Neural cell (in vitro differentiated cells): ENCODE results near the gene ASCL5. TPM values are rescaled to one million over a fixed set of nuclear protein-coding genes. Genes with fewer than 3 reads are reported as not detected.
A peak's percentile ranks its signal among the peaks of the same experiment; 100 is the strongest.

ENCODE experiments used
- H2AFZ ChIP-seq: fragments of 200-600, 300-800 bp; sonication (generic), shearing (Covaris generic); 2 replicates; pipeline ENCODE4 v1.6.0; 2014; ENCODE audit warnings: low read depth, mild to moderate bottlenecking, antibody characterized with exemption, low read length, moderate library complexity
- H3F3A ChIP-seq: fragments of 200-600 bp; shearing (Covaris generic); 2 replicates; pipeline ENCODE4 v1.6.1; 2016; ENCODE audit warnings: mild to moderate bottlenecking, moderate library complexity, mixed read lengths, antibody characterized with exemption, low read length; ENCODE audit not compliant: insufficient read depth, poor library complexity, severe bottlenecking
- H3K27ac ChIP-seq: fragments of 200-600, 300-800 bp; sonication (generic), shearing (Covaris generic); 2 replicates; pipeline ENCODE4 v1.5.1; 2014; ENCODE audit warnings: mild to moderate bottlenecking, low read length, moderate library complexity
- H3K27me3 ChIP-seq: fragments of 300-800, 200-600 bp; sonication (generic), shearing (Covaris generic); 2 replicates; pipeline ENCODE4 v1.6.0; 2014; ENCODE audit warnings: mild to moderate bottlenecking, low read depth, low read length, moderate library complexity; ENCODE audit not compliant: insufficient read depth
- H3K36me3 ChIP-seq: fragments of 300-800, 200-600 bp; sonication (generic), shearing (Covaris generic); 2 replicates; pipeline ENCODE4 v1.5.1; 2014; ENCODE audit warnings: mild to moderate bottlenecking, antibody characterized with exemption, low read length, moderate library complexity; ENCODE audit not compliant: insufficient read depth
- H3K4me2 ChIP-seq: fragments of 300-800, 200-600 bp; sonication (generic), shearing (Covaris generic); 2 replicates; pipeline ENCODE4 v1.6.0; 2014; ENCODE audit warnings: mild to moderate bottlenecking, low read length
- H3K4me3 ChIP-seq: fragments of 300-800, 200-600 bp; sonication (generic), shearing (Covaris generic); 2 replicates; pipeline ENCODE4 v1.5.1; 2014; ENCODE audit warnings: mild to moderate bottlenecking, low read length, moderate library complexity
- H3K79me2 ChIP-seq: fragments of 200-600 bp; shearing (Covaris generic); replicated peaks from 2 replicates; pipeline ENCODE4 v1.6.0; 2014; ENCODE audit warnings: mild to moderate bottlenecking, low read length, moderate library complexity; ENCODE audit not compliant: insufficient read depth
- H3K9ac ChIP-seq: fragments of 300-800, 200-600 bp; sonication (generic), shearing (Covaris generic); 2 replicates; pipeline ENCODE4 v1.6.1; 2016; ENCODE audit warnings: mild to moderate bottlenecking, low read length, mixed read lengths
- H3K9me2 ChIP-seq: fragments of 200-600 bp; shearing (Covaris generic); 2 replicates; pipeline ENCODE4 v1.6.1; 2016; ENCODE audit warnings: mild to moderate bottlenecking, low read length, mixed read lengths; ENCODE audit not compliant: insufficient read depth
- H3K9me3 ChIP-seq: fragments of 200-600, 300-800 bp; sonication (generic), shearing (Covaris generic); 2 replicates; pipeline ENCODE4 v1.6.1; 2016; ENCODE audit warnings: mild to moderate bottlenecking, mixed run types, low read length, moderate library complexity, mixed read lengths
- H4K20me1 ChIP-seq: fragments of 200-600 bp; shearing (Covaris generic); 2 replicates; pipeline ENCODE4 v1.6.1; 2016; ENCODE audit warnings: mild to moderate bottlenecking, mixed run types; ENCODE audit not compliant: insufficient read depth
- EP300 ChIP-seq: fragments of 450-650 bp; conservative IDR thresholded peaks from 2 replicates; pipeline ENCODE4 v1.6.1; 2014; ENCODE audit warnings: antibody characterized with exemption, mild to moderate bottlenecking, moderate library complexity; ENCODE audit not compliant: poor library complexity, severe bottlenecking
- EZH2 ChIP-seq: fragments of 200-600, 300-800 bp; shearing (Covaris generic), sonication (generic); IDR thresholded peaks from 2 replicates; pipeline ENCODE4 v1.6.1; 2014; ENCODE audit warnings: antibody characterized with exemption, low read length, borderline replicate concordance, mild to moderate bottlenecking; ENCODE audit not compliant: insufficient read depth, poor library complexity, severe bottlenecking
- MXI1 ChIP-seq: fragments of 450-650 bp; conservative IDR thresholded peaks from 2 replicates; pipeline ENCODE4 v1.6.1; 2014; ENCODE audit warnings: antibody characterized with exemption, mild to moderate bottlenecking; ENCODE audit not compliant: poor library complexity, severe bottlenecking
- POLR2AphosphoS5 ChIP-seq: IDR thresholded peaks from 2 replicates; pipeline ENCODE4 v1.6.1; 2012
- RAD21 ChIP-seq: fragments of 450-650 bp; conservative IDR thresholded peaks from 2 replicates; pipeline ENCODE4 v1.6.1; 2014; ENCODE audit warnings: antibody characterized with exemption, mild to moderate bottlenecking, moderate library complexity
- SMC3 ChIP-seq: fragments of 450-650 bp; conservative IDR thresholded peaks from 2 replicates; pipeline ENCODE4 v1.6.1; 2014; ENCODE audit warnings: antibody characterized with exemption, mild to moderate bottlenecking, moderate library complexity; ENCODE audit not compliant: poor library complexity
- TAF1 ChIP-seq: IDR thresholded peaks from 2 replicates; pipeline ENCODE4 v1.6.1; 2012; ENCODE audit warnings: low read depth
- polyA plus RNA-seq: library from polyadenylated mRNA; depleted of rRNA; stranded (reverse); fragments of >200 nt; gene quantifications from 2 replicates; pipeline ENCODE4 v1.2.3, GENCODE V29; 2014
- TF ChIP-seq, protein P1 (sequence below): fragments of 450-650 bp; IDR thresholded peaks from 2 replicates; pipeline ENCODE4 v1.5.1; 2014; ENCODE audit warnings: antibody characterized with exemption, mild to moderate bottlenecking, moderate library complexity; ENCODE audit not compliant: poor library complexity, severe bottlenecking
- TF ChIP-seq, protein P2 (sequence below): IDR thresholded peaks from 2 replicates; pipeline ENCODE4 v1.6.1; 2012; ENCODE audit warnings: borderline replicate concordance

Gene ASCL5
- polyA plus RNA-seq, 1 donor from 2014 or later, result not detected

DNA sequence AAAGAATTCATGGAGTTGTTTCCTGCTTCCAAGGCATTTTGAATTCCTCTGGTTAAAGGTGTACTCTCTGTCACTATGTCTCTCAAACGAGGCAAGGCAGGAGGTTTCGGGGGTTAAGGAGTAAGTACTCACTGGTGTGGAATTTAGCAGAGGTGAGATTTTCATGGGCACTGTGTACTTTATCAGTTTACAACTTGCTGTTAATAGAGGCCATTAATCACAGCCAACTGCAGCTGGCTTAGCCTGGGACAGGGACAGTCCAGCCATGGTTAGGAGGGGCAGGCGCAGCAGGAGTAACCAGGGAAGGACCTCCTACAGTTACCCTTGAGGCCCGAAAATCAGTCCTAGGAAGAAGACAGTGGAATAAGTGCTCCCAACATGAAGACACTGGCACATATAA is 45.3 kb upstream of the ASCL5 start:
- Histone ChIP-seq H3K9ac (no peak overlapping the region), H3K4me3 (no peak overlapping the region), H3K27ac (no peak overlapping the region), H3K36me3 (no peaks in the 10 kb centered on the region), H3K9me3 (no peaks in the 10 kb centered on the region), H3F3A (no peaks in the 10 kb centered on the region), H3K27me3 (no peaks in the 10 kb centered on the region), H3K79me2 (no peaks in the 10 kb centered on the region), H4K20me1 (no peaks in the 10 kb centered on the region), H2AFZ (no peak overlapping the region), H3K4me2 (no peak overlapping the region), H3K9me2 (no peaks in the 10 kb centered on the region)
- TF ChIP-seq MXI1 (no peak), SMC3 (no peak), POLR2AphosphoS5 (no peak), TAF1 (no peak), RAD21 (no peak), EP300 (no peak), EZH2 (no peak)
- TF ChIP-seq, protein P1, sequence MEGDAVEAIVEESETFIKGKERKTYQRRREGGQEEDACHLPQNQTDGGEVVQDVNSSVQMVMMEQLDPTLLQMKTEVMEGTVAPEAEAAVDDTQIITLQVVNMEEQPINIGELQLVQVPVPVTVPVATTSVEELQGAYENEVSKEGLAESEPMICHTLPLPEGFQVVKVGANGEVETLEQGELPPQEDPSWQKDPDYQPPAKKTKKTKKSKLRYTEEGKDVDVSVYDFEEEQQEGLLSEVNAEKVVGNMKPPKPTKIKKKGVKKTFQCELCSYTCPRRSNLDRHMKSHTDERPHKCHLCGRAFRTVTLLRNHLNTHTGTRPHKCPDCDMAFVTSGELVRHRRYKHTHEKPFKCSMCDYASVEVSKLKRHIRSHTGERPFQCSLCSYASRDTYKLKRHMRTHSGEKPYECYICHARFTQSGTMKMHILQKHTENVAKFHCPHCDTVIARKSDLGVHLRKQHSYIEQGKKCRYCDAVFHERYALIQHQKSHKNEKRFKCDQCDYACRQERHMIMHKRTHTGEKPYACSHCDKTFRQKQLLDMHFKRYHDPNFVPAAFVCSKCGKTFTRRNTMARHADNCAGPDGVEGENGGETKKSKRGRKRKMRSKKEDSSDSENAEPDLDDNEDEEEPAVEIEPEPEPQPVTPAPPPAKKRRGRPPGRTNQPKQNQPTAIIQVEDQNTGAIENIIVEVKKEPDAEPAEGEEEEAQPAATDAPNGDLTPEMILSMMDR, result no peak
- TF ChIP-seq, protein P2, sequence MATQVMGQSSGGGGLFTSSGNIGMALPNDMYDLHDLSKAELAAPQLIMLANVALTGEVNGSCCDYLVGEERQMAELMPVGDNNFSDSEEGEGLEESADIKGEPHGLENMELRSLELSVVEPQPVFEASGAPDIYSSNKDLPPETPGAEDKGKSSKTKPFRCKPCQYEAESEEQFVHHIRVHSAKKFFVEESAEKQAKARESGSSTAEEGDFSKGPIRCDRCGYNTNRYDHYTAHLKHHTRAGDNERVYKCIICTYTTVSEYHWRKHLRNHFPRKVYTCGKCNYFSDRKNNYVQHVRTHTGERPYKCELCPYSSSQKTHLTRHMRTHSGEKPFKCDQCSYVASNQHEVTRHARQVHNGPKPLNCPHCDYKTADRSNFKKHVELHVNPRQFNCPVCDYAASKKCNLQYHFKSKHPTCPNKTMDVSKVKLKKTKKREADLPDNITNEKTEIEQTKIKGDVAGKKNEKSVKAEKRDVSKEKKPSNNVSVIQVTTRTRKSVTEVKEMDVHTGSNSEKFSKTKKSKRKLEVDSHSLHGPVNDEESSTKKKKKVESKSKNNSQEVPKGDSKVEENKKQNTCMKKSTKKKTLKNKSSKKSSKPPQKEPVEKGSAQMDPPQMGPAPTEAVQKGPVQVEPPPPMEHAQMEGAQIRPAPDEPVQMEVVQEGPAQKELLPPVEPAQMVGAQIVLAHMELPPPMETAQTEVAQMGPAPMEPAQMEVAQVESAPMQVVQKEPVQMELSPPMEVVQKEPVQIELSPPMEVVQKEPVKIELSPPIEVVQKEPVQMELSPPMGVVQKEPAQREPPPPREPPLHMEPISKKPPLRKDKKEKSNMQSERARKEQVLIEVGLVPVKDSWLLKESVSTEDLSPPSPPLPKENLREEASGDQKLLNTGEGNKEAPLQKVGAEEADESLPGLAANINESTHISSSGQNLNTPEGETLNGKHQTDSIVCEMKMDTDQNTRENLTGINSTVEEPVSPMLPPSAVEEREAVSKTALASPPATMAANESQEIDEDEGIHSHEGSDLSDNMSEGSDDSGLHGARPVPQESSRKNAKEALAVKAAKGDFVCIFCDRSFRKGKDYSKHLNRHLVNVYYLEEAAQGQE, result no peak

DNA sequence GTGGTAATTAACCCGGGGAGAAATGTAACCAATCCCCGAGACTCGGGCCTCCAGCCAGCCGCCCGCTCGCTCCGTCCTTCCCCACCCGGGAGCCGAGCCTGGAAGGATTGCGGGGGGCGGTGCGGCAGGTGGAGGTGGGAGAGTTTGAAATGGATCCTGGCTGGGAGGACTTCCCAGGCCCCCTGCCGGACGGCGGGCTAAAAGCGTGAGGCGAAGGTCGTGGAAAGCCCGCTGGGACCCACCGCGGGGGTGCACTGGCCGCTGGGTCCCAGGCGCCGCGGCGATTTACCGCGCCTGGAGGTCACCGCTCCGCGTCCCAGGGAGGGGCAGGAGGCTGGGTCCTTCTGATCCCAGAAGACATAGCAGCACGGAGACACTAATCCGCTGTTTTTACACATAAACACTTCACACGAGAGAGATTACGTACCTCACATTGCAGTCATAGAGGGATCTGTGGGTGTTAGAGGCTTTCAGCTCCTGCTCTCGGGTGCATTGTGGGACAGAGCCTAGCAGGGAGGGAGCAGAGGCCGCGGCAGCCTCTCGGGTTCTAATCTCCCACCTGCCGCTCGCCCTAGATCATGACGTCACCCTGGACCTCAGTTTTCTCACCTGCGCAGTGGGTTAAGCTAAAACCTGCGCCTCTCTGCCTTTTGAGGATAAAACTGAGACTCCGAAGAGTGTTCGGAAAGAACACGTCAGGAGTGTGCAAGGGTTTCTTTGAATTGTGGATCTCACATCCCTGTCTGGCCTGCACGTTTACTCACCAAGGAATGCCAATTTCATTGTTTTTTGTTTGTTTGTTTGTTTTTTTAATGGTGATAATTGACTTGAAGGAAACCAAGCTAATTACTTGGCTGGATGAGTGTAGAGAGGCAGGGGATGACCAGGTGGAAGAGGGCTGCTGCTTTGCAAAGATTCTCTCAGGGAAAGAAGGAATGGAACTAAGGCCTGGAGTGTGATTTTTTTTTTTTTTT is 44.4 kb upstream of the ASCL5 start:
- Histone ChIP-seq H3K36me3 (no peaks in the 10 kb centered on the region), H2AFZ (peak overlapping the region; percentile 66), H3K79me2 (no peaks in the 10 kb centered on the region), H3K27me3 (no peaks in the 10 kb centered on the region), H3K27ac (peak overlapping the region; percentile 60), H3K9me3 (no peaks in the 10 kb centered on the region), H3K9me2 (no peaks in the 10 kb centered on the region), H3K9ac (peak overlapping the region; percentile 68), H4K20me1 (no peaks in the 10 kb centered on the region), H3K4me2 (peak overlapping the region; percentile 41), H3K4me3 (peak overlapping the region; percentile 71), H3F3A (no peaks in the 10 kb centered on the region)
- TF ChIP-seq RAD21, result no peak
- no peak for TF ChIP-seq SMC3
- TF ChIP-seq POLR2AphosphoS5, result peak; percentile 27
- TF ChIP-seq, protein P1, result peak; percentile 61
- no peak for TF ChIP-seq EZH2
